ENCODE data around the gene RPS2. TPM values are rescaled to one million over a fixed set of nuclear protein-coding genes. Genes with fewer than 3 reads are reported as not detected.
A peak's percentile ranks its signal among the peaks of the same experiment; 100 is the strongest.

Gene RPS2
- total RNA-seq, 1 experiment from 2014 or later, result 3,874 TPM

GRCh38 chr16:1959269-1960039 is 5.2 kb downstream of the RPS2 start, which contains the start of gene NDUFB10:
Gene NDUFB10 (plus strand): TSS chr16:1959538. CDS start chr16:1959625, 87 bp downstream.
- Histone ChIP-seq H2BK12ac (ENCODE audit: insufficient read length, low read depth, low read length) (no peak within 1 kb of the TSS), H3K79me1 (ENCODE audit: insufficient read depth, low read depth, low read length, poor library complexity, severe bottlenecking) (no peaks in the 10 kb centered on the region), H3K27me3 (ENCODE audit: insufficient read depth, low read length) (no peaks in the 10 kb centered on the region), H3T11ph (ENCODE audit: low read length) (no peak within 1 kb of the TSS), H4K20me1 (ENCODE audit: control insufficient read depth, insufficient read depth, insufficient read length) (no peaks in the 10 kb centered on the region), H3K14ac (ENCODE audit: insufficient read depth, low read length) (peak within 1 kb of the TSS; percentile 86; the same call in 1 of the 2 replicates), H4K8ac (replicated peaks; ENCODE audit: insufficient read length, low read depth, low read length) (no peak within 1 kb of the TSS), H2BK15ac (ENCODE audit: low read depth, low read length) (no peak within 1 kb of the TSS), H3K18ac (ENCODE audit: insufficient read length, low read depth, low read length) (peak within 1 kb of the TSS; percentile 76), H3K9me3 (ENCODE audit: control insufficient read depth, low read depth, low read length) (no peaks in the 10 kb centered on the region), H2AK5ac (ENCODE audit: insufficient read length, low read length) (no peak within 1 kb of the TSS), H3K9ac (ENCODE audit: extremely low read depth, insufficient read length, low read length) (peak within 1 kb of the TSS; percentile 86), H4K5ac (ENCODE audit: insufficient read length, low read depth, low read length) (no peak within 1 kb of the TSS), H3K27ac (ENCODE audit: insufficient read length, low read depth, low read length) (no peak within 1 kb of the TSS), H3K23ac (ENCODE audit: insufficient read length, low read depth, low read length) (no peak within 1 kb of the TSS), H2BK5ac (ENCODE audit: insufficient read length, low read length) (no peak within 1 kb of the TSS), H2BK120ac (ENCODE audit: low read depth, low read length, poor library complexity, severe bottlenecking) (no peak within 1 kb of the TSS), H3K4me1 (ENCODE audit: insufficient read depth, low read length) (no peaks in the 10 kb centered on the region), H3K79me2 (ENCODE audit: insufficient read depth, low read length) (peaks cover 11% of the 10 kb centered on the region), H3K4me2 (ENCODE audit: insufficient read depth, insufficient read length, low read length) (peak within 1 kb of the TSS; percentile 79), H3K56ac (ENCODE audit: insufficient read length, low read depth, low read length) (no peak within 1 kb of the TSS), H3K23me2 (ENCODE audit: insufficient read length, low read depth, low read length, poor library complexity, severe bottlenecking) (peaks cover 17% of the 10 kb centered on the region), H4K91ac (ENCODE audit: insufficient read length, low read depth, low read length) (no peak within 1 kb of the TSS), H2BK20ac (ENCODE audit: low read depth, low read length, poor library complexity, severe bottlenecking) (no peak within 1 kb of the TSS), H2AFZ (ENCODE audit: low read length) (peak within 1 kb of the TSS; percentile 66), H3K4ac (ENCODE audit: low read depth, low read length) (no peak within 1 kb of the TSS)
- Mint-ChIP-seq H3K27me3 (ENCODE audit: low read depth) (peaks cover 25% of the 10 kb centered on the region), H3K27ac (peak within 1 kb of the TSS; percentile 94 to 97 (median 96)), H3K9me3 (peaks cover 0 to 3% of the 10 kb centered on the region in 2 experiments; a peak in 1 of 5 replicates), H3K4me1 (peaks cover 25 to 42% of the 10 kb centered on the region in 2 experiments), H3K4me3 (peak within 1 kb of the TSS; percentile 91 to 96), H3K36me3 (ENCODE audit: insufficient read depth in 1 of 3, low read depth in 3 of 3) (peaks cover 27 to 37% (median 33%) of the 10 kb centered on the region in 3 experiments)
- DNase-seq, result peak; percentile 88
- peak; percentile 42; the same call in 2 of the 3 replicates for TF ChIP-seq CTCF (conservative IDR thresholded peaks at IDR 0.05)
- no CpG with 5 or more reads among the region's 79 CpGs for WGBS (ENCODE audit: extremely low coverage, insufficient read length, low lambda C conversion rate)

Data from H9 (cell line).